MM.1S (cell line): ENCODE results near the gene MARK3.

Source experiments
- CTCF ChIP-seq: fragments of 300-600 bp; sonication (generic); IDR thresholded peaks from 2 replicates; pipeline ENCODE4 v1.5.1; 2016; ENCODE audit warnings: antibody characterized with exemption, low read length, mixed read lengths
- EZH2 ChIP-seq: fragments of 300-600 bp; sonication (generic); optimal IDR thresholded peaks from 2 replicates; pipeline ENCODE3; 2017; ENCODE audit warnings: low read depth, mild to moderate bottlenecking, antibody characterized with exemption, low read length, mixed read lengths
- EZH2phosphoT487 ChIP-seq: fragments of 300-600 bp; sonication (generic); IDR thresholded peaks from 2 replicates; pipeline ENCODE4 v1.6.1; 2018; ENCODE audit warnings: antibody characterized with exemption, low read length

GRCh38 chr14:103347091-103347815 lies 38.0 kb upstream of the MARK3 start:
- TF ChIP-seq CTCF = no peak
- no peak for TF ChIP-seq EZH2phosphoT487
- TF ChIP-seq EZH2 = no peak
